Spleen (tissue), 11 donors: ENCODE measurements around the gene LTBP2. TPM values are rescaled to one million over a fixed set of nuclear protein-coding genes. Genes with fewer than 3 reads are reported as not detected.
A peak's percentile ranks its signal among the peaks of the same experiment; 100 is the strongest.

Experiments
- DNase-seq: peaks from one replicate; pipeline ENCODE4 v3.0.0-alpha.2; 2020
- H3K27ac ChIP-seq, 8 donors: fragments of 200-600 bp; sonication (generic) in 7 of 8; 1 replicate in 4 of 8; 2 replicates in 4 of 8; pipeline versions ENCODE4 v1.5.0 to v1.8.0; 2016 to 2021; ENCODE audit warnings: inconsistent platforms in 4 of 8, mild to moderate bottlenecking in 4 of 8, moderate library complexity in 1 of 8
- H3K27me3 ChIP-seq, 7 donors: fragments of 200-600 bp; sonication (generic) in 6 of 7; replicated peaks in 1 of 7; 1 replicate in 4 of 7; 2 replicates in 3 of 7; pipeline versions ENCODE4 v1.5.0 to v1.8.0; 2016 to 2021; ENCODE audit warnings: inconsistent platforms in 3 of 7, mild to moderate bottlenecking in 1 of 7
- H3K36me3 ChIP-seq, 6 donors: fragments of 200-600 bp; sonication (generic) in 5 of 6; 1 replicate in 4 of 6; 2 replicates in 2 of 6; pipeline versions ENCODE4 v1.5.0 to v1.8.0; 2016 to 2021; ENCODE audit warnings: inconsistent platforms in 2 of 6
- H3K4me1 ChIP-seq, 6 donors: fragments of 200-600 bp; sonication (generic) in 5 of 6; 1 replicate in 3 of 6; 2 replicates in 3 of 6; pipeline versions ENCODE4 v1.5.0 to v1.8.0; 2016 to 2021; ENCODE audit warnings: inconsistent platforms in 3 of 6
- H3K4me3 ChIP-seq, 8 donors: fragments of 200-600 bp; sonication (generic) in 7 of 8; 1 replicate in 4 of 8; 2 replicates in 4 of 8; pipeline versions ENCODE4 v1.5.0 to v1.8.0; 2016 to 2021; ENCODE audit warnings: inconsistent platforms in 4 of 8, mild to moderate bottlenecking in 4 of 8, moderate library complexity in 2 of 8
- H3K9me3 ChIP-seq, 8 donors: fragments of 200-600 bp; sonication (generic) in 7 of 8; 1 replicate in 4 of 8; 2 replicates in 4 of 8; pipeline versions ENCODE4 v1.5.0 to v1.8.0; 2016 to 2021; ENCODE audit warnings: inconsistent platforms in 4 of 8
- CTCF ChIP-seq, 11 experiments: fragments of 200-600 bp in 7 of 11; fragments of 450-650 bp in 4 of 11; sonication (generic) in 4 of 11; IDR thresholded peaks in 8 of 11; conservative IDR thresholded peaks in 3 of 11; 1 replicate in 7 of 11; 2 replicates in 4 of 11; pipeline versions ENCODE4 v1.4.0 to v1.8.0; 2016 to 2021; ENCODE audit warnings: antibody characterized with exemption in 11 of 11, inconsistent platforms in 4 of 11, mild to moderate bottlenecking in 1 of 11
- POLR2A ChIP-seq, 3 donors: fragments of 450-650 bp; IDR thresholded peaks; one replicate each; pipeline ENCODE4 v1.5.1; 2017; ENCODE audit warnings: antibody characterized with exemption in 3 of 3, mild to moderate bottlenecking in 1 of 3
- POLR2AphosphoS5 ChIP-seq, 3 donors: sonication (generic); formaldehyde crosslinking; IDR thresholded peaks; one replicate each; pipeline ENCODE4 v1.5.1; 2017; ENCODE audit warnings: antibody characterized with exemption in 3 of 3
- WGBS, 5 donors: extraction: QIAGEN DNeasy Blood & Tissue Kit in 3 of 5; methylation state at CpG; one replicate each; pipeline versions ENCODE4 v1.1.5 to v1.1.7; 2013 to 2018; 5-methylcytosine and 5-hydroxymethylcytosine counted together
- intact Hi-C: fragments of 100-400 bp; cut with DNase I; formaldehyde crosslinking; loops from one replicate; pipeline ENCODE4 v1.15.0; 2023; ENCODE audit warnings: low total_unique reads
- polyA plus RNA-seq, 3 donors: library from polyadenylated mRNA; stranded (reverse); fragments of 200-250 nt; gene quantifications; one replicate each; pipeline ENCODE4 v1.2.1, GENCODE V29; 2013
- total RNA-seq, 7 donors: library from RNA; depleted of rRNA in 3 of 7; stranded (reverse); fragments of >200 nt in 3 of 7; fragmentation: NEBNext Ultra II Directional in 4 of 7; extraction: Animal tissue kit (Norgen Biotek cat#: 25700) in 4 of 7; gene quantifications; one replicate each; pipeline versions ENCODE4 v1.1.0 to v1.2.1, GENCODE V29; 2016 to 2021
- donor health status: healthy with polysubstance abuse.
- donor health status: DM: no; HTN: no; CAD: no; lungs with moderate emphysema.
- donor health status: DM: no; HTN: no; CAD: no.
- donor health status: Bipolar disorder and iron deficiency.
- donor health status: healthy.
- donor health status: DM: no; HTN: no; CAD: no.
- donor health status: DM: yes; HTN: yes; CAD: no.

The LTBP2 gene
- total and polyA plus RNA-seq, 10 donors, result 3.4 to 10.7 (median 5.6) TPM

GRCh38 chr14:74569387-74569786 is 42.6 kb downstream of the LTBP2 start:
- Histone ChIP-seq H3K9me3 (no peaks in the 10 kb centered on the region), H3K27me3 (peaks cover 0 to 38% (median 0%) of the 10 kb centered on the region in 7 donors), H3K4me1 (peaks cover 3 to 44% (median 24%) of the 10 kb centered on the region in 6 donors), H3K4me3 (no peak overlapping the region), H3K36me3 (no peaks in the 10 kb centered on the region), H3K27ac (peak overlapping the region in 1 of 8 donors; percentile 20)
- intact Hi-C loops, result no loop called here
- 66 to 76% (median 73%) methylated on average over 2 of the region's 2 CpGs for WGBS, 5 donors
- TF ChIP-seq POLR2A (IDR thresholded peaks at IDR 0.05), result no peak
- peak; percentile 27 for DNase-seq

GRCh38 chr14:74568911-74569310 is 43.1 kb downstream of the LTBP2 start:
- TF ChIP-seq POLR2A (IDR thresholded peaks at IDR 0.05) (no peak), POLR2AphosphoS5 (IDR thresholded peaks at IDR 0.05) (no peak), CTCF (IDR thresholded peaks at IDR 0.05 in 8 of 11, conservative IDR thresholded peaks at IDR 0.05 in 3 of 11) (no peak)
- H3K9me3 ChIP-seq, result no peaks in the 10 kb centered on the region
- H3K27ac ChIP-seq, result no peak overlapping the region
- 67 to 93% (median 83%) methylated on average over 3 of the region's 3 CpGs for WGBS, 5 donors
- H3K4me3 ChIP-seq, result no peak overlapping the region
- H3K36me3 ChIP-seq, result no peaks in the 10 kb centered on the region
- peaks cover 3 to 39% (median 23%) of the 10 kb centered on the region in 6 donors for H3K4me1 ChIP-seq
- H3K27me3 ChIP-seq, result peaks cover 0 to 38% (median 0%) of the 10 kb centered on the region in 7 donors
- DNase-seq, result peak; percentile 27
- intact Hi-C loops, result no loop called here

GRCh38 chr14:74568380-74568649 is 43.7 kb downstream of the LTBP2 start:
- TF ChIP-seq CTCF (IDR thresholded peaks at IDR 0.05 in 8 of 11, conservative IDR thresholded peaks at IDR 0.05 in 3 of 11) (no peak), POLR2A (IDR thresholded peaks at IDR 0.05) (no peak), POLR2AphosphoS5 (IDR thresholded peaks at IDR 0.05) (no peak)
- intact Hi-C loops, result no loop called here

GRCh38 chr14:74567646-74568379 is 44.2 kb downstream of the LTBP2 start:
- 87 to 94% (median 92%) methylated on average over 21 of the region's 21 CpGs for WGBS, 5 donors
- Histone ChIP-seq H3K27me3 (peaks cover 0 to 38% (median 0%) of the 10 kb centered on the region in 7 donors), H3K27ac (peak overlapping the region in 2 of 8 donors; percentile 23 to 24), H3K4me3 (no peak overlapping the region), H3K9me3 (no peaks in the 10 kb centered on the region), H3K36me3 (no peaks in the 10 kb centered on the region), H3K4me1 (peaks cover 0 to 34% (median 14%) of the 10 kb centered on the region in 6 donors)
- peak; percentile 55 for DNase-seq
- intact Hi-C loops, result no loop called here
- TF ChIP-seq POLR2AphosphoS5 (IDR thresholded peaks at IDR 0.05), result no peak
- no peak for TF ChIP-seq CTCF (IDR thresholded peaks at IDR 0.05 in 8 of 11, conservative IDR thresholded peaks at IDR 0.05 in 3 of 11)
- no peak for TF ChIP-seq POLR2A (IDR thresholded peaks at IDR 0.05)

More at GRCh38 chr14:74568380-74568649, 43.7 kb downstream of the LTBP2 start:
- H3K4me1 ChIP-seq, result peaks cover 2 to 34% (median 19%) of the 10 kb centered on the region in 6 donors
- H3K27me3 ChIP-seq, result peaks cover 0 to 38% (median 0%) of the 10 kb centered on the region in 7 donors
- no peak overlapping the region for H3K4me3 ChIP-seq
- H3K36me3 ChIP-seq, result no peaks in the 10 kb centered on the region
- no peaks in the 10 kb centered on the region for H3K9me3 ChIP-seq
- H3K27ac ChIP-seq, result peak overlapping the region in 1 of 8 donors; percentile 5
- DNase-seq, result no peak
- 78 to 91% (median 88%) methylated on average over 3 of the region's 3 CpGs for WGBS, 5 donors
